H1 (cell line): ENCODE data around the gene MLPH. TPM values are rescaled to one million over a fixed set of nuclear protein-coding genes. Genes with fewer than 3 reads are reported as not detected.

Source experiments
- CTCF ChIA-PET: fragments of 300-600 bp; sonication (Branson Sonifier 250); formaldehyde crosslinking; loops from one replicate; lab custom pipeline; 2021; ENCODE audit not compliant: partially characterized antibody; lab: Charles Lee
- POLR2A ChIA-PET: fragments of 300-600 bp; sonication (Branson Sonifier 250); formaldehyde crosslinking; loops from one replicate; lab custom pipeline; 2021; ENCODE audit warnings: inconsistent platforms; ENCODE audit not compliant: partially characterized antibody; lab: Charles Lee
- DNase-seq, 2 experiments: peaks; one replicate each; pipeline versions ENCODE4 v3.0.0 to v3.0.0-alpha.2; 2010 to 2022; ENCODE audit warnings: low spot score in 2 of 2, low read depth in 1 of 2, mixed read lengths in 1 of 2
- FAIRE-seq: peaks from 2 replicates; lab custom pipeline; 2011; peaks lifted over from hg19 to GRCh38; lab: Jason Lieb, UNC
- H2AFZ ChIP-seq: 2 replicates; pipeline ENCODE4 v1.8.1; 2012; ENCODE audit warnings: low read length, inconsistent platforms
- H2AK5ac ChIP-seq: 2 replicates; pipeline ENCODE4 v1.6.1; 2013; ENCODE audit warnings: low read depth, low read length
- H2BK120ac ChIP-seq: replicated peaks from 2 replicates; pipeline ENCODE3; 2013; ENCODE audit warnings: low read depth, low read length, inconsistent platforms
- H2BK12ac ChIP-seq: 2 replicates; pipeline ENCODE4 v1.6.1; 2013; ENCODE audit warnings: low read depth, low read length
- H2BK15ac ChIP-seq: 2 replicates; pipeline ENCODE4 v1.6.1; 2013; ENCODE audit warnings: low read length
- H2BK20ac ChIP-seq: 2 replicates; pipeline ENCODE4 v1.6.1; 2013; ENCODE audit warnings: low read length
- H2BK5ac ChIP-seq: 2 replicates; pipeline ENCODE4 v1.6.1; 2013; ENCODE audit warnings: low read depth, low read length
- H3K14ac ChIP-seq: 2 replicates; pipeline ENCODE4 v1.6.1; 2013; ENCODE audit warnings: inconsistent platforms; ENCODE audit not compliant: insufficient read length
- H3K18ac ChIP-seq: 2 replicates; pipeline ENCODE4 v1.6.1; 2013; ENCODE audit warnings: low read length; ENCODE audit errors: extremely low read depth
- H3K23ac ChIP-seq: 2 replicates; pipeline ENCODE4 v1.6.1; 2013; ENCODE audit warnings: inconsistent platforms; ENCODE audit not compliant: insufficient read length
- H3K23me2 ChIP-seq: 2 replicates; pipeline ENCODE4 v1.6.1; 2013; ENCODE audit warnings: low read depth, low read length
- H3K27ac ChIP-seq: 2 replicates; pipeline ENCODE4 v1.6.1; 2011; ENCODE audit warnings: low read depth, low read length, inconsistent platforms
- H3K27me3 ChIP-seq, 4 experiments: replicated peaks in 1 of 4; 1 replicate in 1 of 4; 2 replicates in 3 of 4; pipeline versions ENCODE4 v1.6.1 to v1.8.1; 2011 to 2013; ENCODE audit warnings: low read length in 3 of 4, mild to moderate bottlenecking in 3 of 4, inconsistent platforms in 2 of 4, mixed read lengths in 2 of 4, moderate library complexity in 1 of 4; ENCODE audit not compliant: control insufficient read depth in 3 of 4, insufficient read depth in 3 of 4; ENCODE audit errors: extremely low read depth in 1 of 4
- H3K36me3 ChIP-seq, 4 experiments: 2 replicates each; pipeline versions ENCODE4 v1.6.1 to v1.8.1; 2011 to 2013; ENCODE audit warnings: mild to moderate bottlenecking in 4 of 4, low read length in 3 of 4, moderate library complexity in 2 of 4, control low read depth in 1 of 4, inconsistent platforms in 1 of 4; ENCODE audit not compliant: insufficient read depth in 4 of 4, control insufficient read depth in 2 of 4
- H3K4ac ChIP-seq: replicated peaks from 2 replicates; pipeline ENCODE3; 2013; ENCODE audit warnings: low read length, low read depth, mixed read lengths, inconsistent platforms; ENCODE audit not compliant: insufficient read length
- H3K4me1 ChIP-seq, 4 experiments: replicated peaks in 1 of 4; 1 replicate in 1 of 4; 2 replicates in 3 of 4; pipeline versions ENCODE4 v1.6.1 to v1.8.1; 2011 to 2013; ENCODE audit warnings: low read length in 3 of 4, inconsistent platforms in 2 of 4, mixed read lengths in 1 of 4; ENCODE audit not compliant: insufficient read depth in 4 of 4, control insufficient read depth in 3 of 4
- H3K4me2 ChIP-seq, 2 experiments: 2 replicates each; pipeline versions ENCODE4 v1.6.1 to v1.8.1; 2011 to 2013; ENCODE audit warnings: low read depth in 2 of 2, low read length in 2 of 2, control low read depth in 1 of 2, inconsistent platforms in 1 of 2, mild to moderate bottlenecking in 1 of 2; ENCODE audit not compliant: insufficient read depth in 1 of 2
- H3K4me3 ChIP-seq, 4 experiments: fragments of 200-600, 300-600 bp in 1 of 4; sonication (generic), shearing (Covaris generic), sonication (Bioruptor Twin) in 1 of 4; 2 replicates each; pipeline versions ENCODE4 v1.5.1 to v1.8.1; 2011 to 2016; ENCODE audit warnings: low read length in 4 of 4, low read depth in 3 of 4, control low read depth in 2 of 4, inconsistent platforms in 2 of 4, mild to moderate bottlenecking in 2 of 4, mixed read lengths in 1 of 4, moderate library complexity in 1 of 4; ENCODE audit not compliant: insufficient read depth in 2 of 4; ENCODE audit errors: extremely low read depth in 1 of 4
- H3K56ac ChIP-seq: replicated peaks from 2 replicates; pipeline ENCODE3; 2013; ENCODE audit warnings: low read depth, mild to moderate bottlenecking, mixed read lengths, low read length, inconsistent platforms; ENCODE audit not compliant: insufficient read length
- H3K79me1 ChIP-seq: 2 replicates; pipeline ENCODE4 v1.6.1; 2013; ENCODE audit warnings: low read depth, low read length, control low read depth
- H3K79me2 ChIP-seq, 2 experiments: 2 replicates each; pipeline versions ENCODE4 v1.6.1 to v1.8.1; 2012 to 2013; ENCODE audit warnings: low read length in 2 of 2, mild to moderate bottlenecking in 2 of 2, inconsistent platforms in 1 of 2; ENCODE audit not compliant: insufficient read depth in 2 of 2, control insufficient read depth in 1 of 2
- H3K9ac ChIP-seq, 4 experiments: replicated peaks in 1 of 4; 1 replicate in 1 of 4; 2 replicates in 3 of 4; pipeline versions ENCODE4 v1.6.1 to v1.8.1; 2011 to 2013; ENCODE audit warnings: low read depth in 3 of 4, low read length in 3 of 4, control low read depth in 2 of 4, mild to moderate bottlenecking in 2 of 4, moderate library complexity in 2 of 4, inconsistent platforms in 1 of 4; ENCODE audit errors: extremely low read depth in 1 of 4
- H3K9me3 ChIP-seq, 2 experiments: 2 replicates each; pipeline versions ENCODE4 v1.6.1 to v1.8.1; 2012 to 2013; ENCODE audit warnings: mild to moderate bottlenecking in 2 of 2, moderate library complexity in 2 of 2, control low read depth in 1 of 2, inconsistent platforms in 1 of 2, low read depth in 1 of 2, low read length in 1 of 2, mixed read lengths in 1 of 2; ENCODE audit not compliant: insufficient read depth in 2 of 2
- H4K20me1 ChIP-seq, 2 experiments: replicated peaks in 1 of 2; 2 replicates each; pipeline versions ENCODE3 to v1.8.1; 2011 to 2013; ENCODE audit warnings: inconsistent platforms in 2 of 2, low read length in 2 of 2, mild to moderate bottlenecking in 1 of 2; ENCODE audit not compliant: insufficient read depth in 2 of 2, control insufficient read depth in 1 of 2
- H4K5ac ChIP-seq: 2 replicates; pipeline ENCODE4 v1.6.1; 2013; ENCODE audit warnings: low read length, low read depth, mixed read lengths, inconsistent platforms; ENCODE audit not compliant: insufficient read length
- H4K8ac ChIP-seq: 2 replicates; pipeline ENCODE4 v1.8.0; 2013; ENCODE audit warnings: mild to moderate bottlenecking, moderate library complexity, low read length, inconsistent platforms; ENCODE audit not compliant: insufficient read depth; ENCODE audit errors: extremely low read depth
- H4K91ac ChIP-seq: replicated peaks from 2 replicates; pipeline ENCODE3; 2013; ENCODE audit warnings: low read length, mixed read lengths, inconsistent platforms; ENCODE audit not compliant: insufficient read length
- ASH2L ChIP-seq: fragments of 200-600, 300-600 bp; sonication (generic); IDR thresholded peaks from one replicate; pipeline ENCODE4 v1.7.1; 2017; ENCODE audit warnings: low read length
- BCL11A ChIP-seq, 2 experiments: IDR thresholded peaks; one replicate each; pipeline ENCODE4 v1.6.1; 2011; ENCODE audit warnings: low read depth in 2 of 2, low read length in 2 of 2, mild to moderate bottlenecking in 2 of 2
- CREB1 ChIP-seq: IDR thresholded peaks from 2 replicates; pipeline ENCODE4 v1.6.1; 2012; ENCODE audit warnings: inconsistent platforms
- CTCF ChIP-seq, 3 experiments: IDR thresholded peaks; 1 replicate in 2 of 3; 2 replicates in 1 of 3; pipeline versions ENCODE4 v1.5.1 to v1.6.1; 2011; ENCODE audit warnings: low read length in 3 of 3, mild to moderate bottlenecking in 3 of 3, inconsistent platforms in 2 of 3, low read depth in 1 of 3, moderate library complexity in 1 of 3; ENCODE audit not compliant: insufficient read depth in 1 of 3; ENCODE audit errors: control extremely low read depth in 1 of 3
- KDM5A ChIP-seq: fragments of 200-600 bp; IDR thresholded peaks from 2 replicates; pipeline ENCODE4 v1.7.1; 2012; ENCODE audit warnings: mild to moderate bottlenecking, low read length, inconsistent platforms, mixed read lengths
- MAFK ChIP-seq: IDR thresholded peaks from 2 replicates; pipeline ENCODE4 v1.6.1; 2012; ENCODE audit warnings: low read depth, mild to moderate bottlenecking, improper control_type of control experiment, low read length
- MAX ChIP-seq: IDR thresholded peaks from 2 replicates; pipeline ENCODE4 v1.6.1; 2012; ENCODE audit warnings: inconsistent platforms
- POLR2AphosphoS5 ChIP-seq: IDR thresholded peaks from 2 replicates; pipeline ENCODE4 v1.6.1; 2011; ENCODE audit warnings: low read depth, low read length
- SIN3A ChIP-seq, 2 experiments: IDR thresholded peaks in 1 of 2; conservative IDR thresholded peaks in 1 of 2; 2 replicates each; pipeline ENCODE4 v1.6.1; 2011 to 2012; ENCODE audit warnings: low read length in 2 of 2, improper control_type of control experiment in 1 of 2, low read depth in 1 of 2, mild to moderate bottlenecking in 1 of 2
- SIRT6 ChIP-seq: IDR thresholded peaks from one replicate; pipeline ENCODE4 v1.7.1; 2012; ENCODE audit warnings: low read length, inconsistent platforms
- WGBS, 2 experiments: shearing (Covaris generic) in 1 of 2; methylation state at CpG; one replicate each; pipeline versions ENCODE4 v1.1.6 to v1.1.7; 2013 to 2015; ENCODE audit warnings: low lambda C conversion rate in 2 of 2, mixed read lengths in 2 of 2, inconsistent platforms in 1 of 2, low coverage in 1 of 2, missing lambda C conversion rate in 1 of 2; ENCODE audit not compliant: insufficient replicate concordance in 2 of 2, insufficient coverage in 1 of 2, insufficient read length in 1 of 2; ENCODE audit errors: extremely low coverage in 1 of 2, missing lambda C conversion rate in 1 of 2; 5-methylcytosine and 5-hydroxymethylcytosine counted together
- polyA plus RNA-seq, 7 experiments: library from polyadenylated mRNA; depleted of rRNA in 3 of 7; stranded (reverse) in 5 of 7; unstranded in 2 of 7; fragments of >200 nt in 5 of 7; fragments of 200-250 nt in 2 of 7; gene quantifications; 1 replicate in 5 of 7; 2 replicates in 1 of 7; 4 replicates in 1 of 7; pipeline versions ENCODE4 v1.2.1 to v1.2.3, GENCODE V29; 2011 to 2013; ENCODE audit warnings: missing spikeins in 2 of 7, mixed read lengths in 2 of 7
- total RNA-seq: library from RNA; stranded (reverse); fragmentation: NEBNext Ultra II Directional; extraction: Animal tissue kit (Norgen Biotek cat#: 25700); gene quantifications from 2 replicates; pipeline ENCODE4 v1.2.1, GENCODE V29; 2021

The MLPH gene
- total and polyA plus RNA-seq, 2 of the 8 experiments (the other 6 are each of a cell fraction or from before 2014, with no cell fraction given), result 12.7 to 17.0 TPM

- POLR2A ChIA-PET, result no interaction called here
- TF ChIP-seq CTCF (IDR thresholded peaks at IDR 0.05; ENCODE audit: control extremely low read depth in 1 of 3, insufficient read depth in 1 of 3, low read depth in 1 of 3, low read length in 3 of 3) (no peak), MAX (no peak), MAFK (no peak), POLR2AphosphoS5 (no peak), SIRT6 (no peak), CREB1 (no peak), SIN3A (conservative IDR thresholded peaks at IDR 0.05 in 1 of 2, IDR thresholded peaks at IDR 0.05 in 1 of 2; ENCODE audit: low read depth in 1 of 2, low read length in 2 of 2) (no peak), ASH2L (no peak), BCL11A (IDR thresholded peaks at IDR 0.05; ENCODE audit: low read depth in 2 of 2, low read length in 2 of 2) (no peak), KDM5A (no peak)
These were observed 7.3 kb upstream of the MLPH start for GRCh38 chr2:237479747-237480146.

More at GRCh38 chr2:237479747-237480146, 7.3 kb upstream of the MLPH start:
- H3K9me3 ChIP-seq, result no peaks in the 10 kb centered on the region
- H2BK5ac ChIP-seq, result no peak overlapping the region
- no peak overlapping the region for H2BK15ac ChIP-seq
- no peaks in the 10 kb centered on the region for H3K79me1 ChIP-seq
- no peak overlapping the region for H3K9ac ChIP-seq
- no peak overlapping the region for H3K18ac ChIP-seq
- H3K36me3 ChIP-seq, result no peaks in the 10 kb centered on the region
- no peaks in the 10 kb centered on the region for H4K20me1 ChIP-seq
- H2BK120ac ChIP-seq, result no peak overlapping the region
- CTCF ChIA-PET, result no interaction called here
- H3K23ac ChIP-seq, result no peak overlapping the region
- H4K5ac ChIP-seq, result no peak overlapping the region
- no peak overlapping the region for H3K56ac ChIP-seq
- H3K14ac ChIP-seq, result no peak overlapping the region
- no peak overlapping the region for H3K4ac ChIP-seq
- H3K27me3 ChIP-seq, result peaks cover 0 to 7% (median 7%) of the 10 kb centered on the region in 4 experiments; a peak in 3 of 7 replicates
- H2BK12ac ChIP-seq, result no peak overlapping the region
- WGBS, 2 experiments, result 93% methylated on average over 4 of the region's 4 CpGs; no CpG with 5 or more reads in 1 of the 2 experiments
- H3K4me3 ChIP-seq, result no peak overlapping the region
- peaks cover 3% of the 10 kb centered on the region; the same call in 1 of the 2 replicates for H3K23me2 ChIP-seq
- H3K4me1 ChIP-seq, result peaks cover 0 to 9% (median 2%) of the 10 kb centered on the region in 4 experiments; a peak in 4 of 7 replicates
- no peak overlapping the region for H3K27ac ChIP-seq
- H2BK20ac ChIP-seq, result no peak overlapping the region
- no peak overlapping the region for H3K4me2 ChIP-seq
- no peaks in the 10 kb centered on the region for H3K79me2 ChIP-seq
- H4K8ac ChIP-seq, result no peak overlapping the region
- no peak overlapping the region for H4K91ac ChIP-seq
- DNase-seq, result no peak
- no peak overlapping the region for H2AFZ ChIP-seq
- no peak for FAIRE-seq
- H2AK5ac ChIP-seq, result no peak overlapping the region
